ENCODE data around the gene PURA.

The PURA gene

DNA sequence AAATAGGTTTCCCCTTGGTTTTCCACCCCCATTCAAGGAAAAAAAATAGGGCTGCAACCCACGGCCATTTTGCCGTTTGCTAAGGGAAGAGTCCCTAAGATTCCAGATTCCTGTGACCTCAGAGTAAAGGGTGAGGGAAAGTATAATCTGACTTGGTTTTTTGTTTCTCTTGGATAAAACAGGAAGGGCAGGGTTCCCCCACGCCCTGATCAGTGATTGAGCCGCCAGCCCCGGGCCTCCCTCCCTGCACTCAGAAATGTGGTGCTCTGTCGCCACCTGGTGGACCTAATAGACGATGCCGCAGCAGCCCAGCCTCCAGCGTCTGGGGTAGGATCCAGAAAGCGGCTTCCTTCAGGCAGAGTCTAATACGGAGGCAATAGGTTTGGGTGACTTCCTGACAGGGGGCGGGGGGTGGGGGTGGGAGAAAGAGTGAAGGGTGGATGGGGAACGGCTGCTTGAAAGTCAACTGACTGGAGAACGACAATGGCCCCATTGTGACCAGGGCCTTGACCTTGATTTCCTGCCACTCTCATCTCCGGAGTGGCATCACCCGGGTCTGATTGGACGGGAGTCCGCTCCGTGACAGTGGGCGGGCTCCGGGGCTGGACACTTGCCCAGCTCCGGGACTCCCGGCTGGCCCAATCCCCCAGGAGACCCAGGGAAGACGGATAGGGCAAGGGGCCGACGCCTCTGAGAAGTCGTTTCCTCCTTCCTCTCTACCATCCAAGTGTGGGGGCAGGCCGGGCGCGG is 43.3 kb downstream of the PURA start:
- DNase-seq = peak; percentile 71 to 79 (median 73)
- Histone ChIP-seq H3K27me3 (replicated peaks; ENCODE audit: control insufficient read depth, insufficient read depth, low read length, poor library complexity, severe bottlenecking) (no peaks in the 10 kb centered on the region), H3K9me3 (ENCODE audit: control insufficient read depth, low read length) (no peaks in the 10 kb centered on the region), H3K4me3 (ENCODE audit: insufficient read depth, low read depth, low read length, poor library complexity, severe bottlenecking) (no peak overlapping the region), H3K4me1 (ENCODE audit: control insufficient read depth, insufficient read depth, low read length, poor library complexity, severe bottlenecking) (peaks cover 6% of the 10 kb centered on the region), H3K36me3 (ENCODE audit: control insufficient read depth, insufficient read depth, low read length) (no peaks in the 10 kb centered on the region), H3K27ac (ENCODE audit: insufficient read depth, low read length, poor library complexity, severe bottlenecking) (no peak overlapping the region)

DNA sequence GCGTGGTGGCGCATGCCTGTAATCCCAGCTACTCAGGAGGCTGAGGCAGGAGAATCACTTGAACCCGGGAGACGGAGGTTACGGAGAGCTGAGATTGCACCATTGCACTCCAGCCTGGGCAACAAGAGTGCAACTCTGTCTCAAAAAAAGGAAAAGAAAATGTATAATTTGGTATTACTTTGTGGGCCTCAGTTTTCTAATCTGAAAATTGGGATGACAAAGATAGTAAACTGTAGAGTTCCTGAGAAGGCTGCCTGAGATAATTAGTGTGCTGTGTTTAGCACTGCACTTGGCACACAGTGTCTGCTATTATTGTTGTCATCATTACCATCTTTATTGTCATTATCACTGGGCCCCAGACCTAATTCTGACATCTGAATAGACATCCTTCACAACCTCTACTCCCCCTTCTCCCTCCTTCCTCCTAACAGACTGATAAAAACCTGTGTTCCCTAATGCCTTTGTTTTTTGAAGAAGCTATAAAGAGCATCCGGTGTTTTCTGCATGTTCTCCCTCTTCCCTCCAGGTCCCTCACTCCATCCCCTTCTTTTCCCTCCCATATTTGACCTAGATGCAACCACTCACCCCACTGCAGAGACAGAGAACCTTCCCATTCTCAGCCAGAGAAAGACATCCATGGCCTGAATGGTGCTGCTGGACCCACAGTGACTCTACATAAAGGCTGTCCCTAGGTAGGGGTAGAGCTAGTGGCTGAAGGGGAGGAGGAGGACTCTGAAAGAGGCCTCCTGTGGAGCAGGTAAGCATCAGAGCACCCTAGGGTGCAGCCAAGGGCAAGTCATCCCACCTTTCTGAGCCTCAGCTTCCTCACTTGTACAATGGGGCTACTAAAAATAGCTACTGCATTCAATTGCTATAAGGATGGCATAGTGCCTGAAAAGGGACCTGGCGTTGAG is 45.4 kb downstream of the PURA start:
- no peak overlapping the region for H3K27ac ChIP-seq (ENCODE audit: insufficient read depth, low read length, poor library complexity, severe bottlenecking)
- H3K4me3 ChIP-seq (ENCODE audit: insufficient read depth, low read depth, low read length, poor library complexity, severe bottlenecking) = no peak overlapping the region
- H3K36me3 ChIP-seq (ENCODE audit: control insufficient read depth, insufficient read depth, low read length) = no peaks in the 10 kb centered on the region
- no peaks in the 10 kb centered on the region for H3K9me3 ChIP-seq (ENCODE audit: control insufficient read depth, low read length)
- H3K27me3 ChIP-seq (replicated peaks; ENCODE audit: control insufficient read depth, insufficient read depth, low read length, poor library complexity, severe bottlenecking) = no peaks in the 10 kb centered on the region
- peaks cover 6% of the 10 kb centered on the region for H3K4me1 ChIP-seq (ENCODE audit: control insufficient read depth, insufficient read depth, low read length, poor library complexity, severe bottlenecking)
- no peak for DNase-seq

DNA sequence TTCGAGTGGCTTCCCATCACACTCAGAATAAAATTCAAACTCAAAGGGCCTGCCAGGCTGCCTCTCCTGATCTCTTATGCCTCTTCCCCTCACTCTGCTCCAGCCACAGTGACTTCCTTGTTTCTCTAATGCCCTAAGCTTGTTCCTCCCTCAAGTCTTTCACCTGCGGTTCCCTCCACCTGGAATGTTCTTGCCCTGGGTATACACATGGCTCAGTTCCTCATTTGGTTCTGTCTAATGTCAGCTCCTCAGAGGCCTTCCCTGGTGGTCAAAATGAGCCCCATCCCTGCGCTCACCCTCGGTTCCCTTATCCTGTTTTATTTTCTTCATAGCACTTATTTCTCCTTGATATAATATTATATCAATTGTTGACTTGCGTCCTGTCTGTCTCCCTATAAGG is 48.4 kb downstream of the PURA start:
- Histone ChIP-seq H3K9me3 (ENCODE audit: control insufficient read depth, low read length) (no peaks in the 10 kb centered on the region), H3K27me3 (replicated peaks; ENCODE audit: control insufficient read depth, insufficient read depth, low read length, poor library complexity, severe bottlenecking) (no peaks in the 10 kb centered on the region), H3K36me3 (ENCODE audit: control insufficient read depth, insufficient read depth, low read length) (no peaks in the 10 kb centered on the region), H3K4me1 (ENCODE audit: control insufficient read depth, insufficient read depth, low read length, poor library complexity, severe bottlenecking) (peaks cover 3% of the 10 kb centered on the region), H3K27ac (ENCODE audit: insufficient read depth, low read length, poor library complexity, severe bottlenecking) (no peak overlapping the region), H3K4me3 (ENCODE audit: insufficient read depth, low read depth, low read length, poor library complexity, severe bottlenecking) (no peak overlapping the region)
- no peak for DNase-seq

DNA sequence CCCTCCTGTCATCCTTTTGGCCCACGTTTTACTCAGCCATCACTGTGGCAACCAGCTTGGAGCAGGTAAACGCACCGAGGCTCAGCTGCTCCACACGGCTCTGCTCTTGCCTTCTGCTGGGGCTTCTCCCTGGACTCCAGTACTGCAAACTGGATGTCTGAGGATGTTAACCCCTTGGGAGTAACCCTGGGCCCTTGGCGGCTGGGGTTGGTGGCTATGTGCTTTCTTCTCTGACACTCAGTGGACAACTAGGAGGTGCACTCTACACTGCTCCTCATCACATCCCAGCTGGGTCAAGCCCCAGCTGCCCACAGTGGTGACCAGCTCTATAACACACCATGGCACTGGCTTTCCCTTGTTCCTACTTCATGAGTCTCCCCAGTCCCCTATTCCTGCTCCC is 48.9 kb downstream of the PURA start:
- H3K36me3 ChIP-seq (ENCODE audit: control insufficient read depth, insufficient read depth, low read length) = no peaks in the 10 kb centered on the region
- H3K4me3 ChIP-seq (ENCODE audit: insufficient read depth, low read depth, low read length, poor library complexity, severe bottlenecking) = no peak overlapping the region
- no peak overlapping the region for H3K27ac ChIP-seq (ENCODE audit: insufficient read depth, low read length, poor library complexity, severe bottlenecking)
- H3K4me1 ChIP-seq (ENCODE audit: control insufficient read depth, insufficient read depth, low read length, poor library complexity, severe bottlenecking) = no peaks in the 10 kb centered on the region
- no peaks in the 10 kb centered on the region for H3K9me3 ChIP-seq (ENCODE audit: control insufficient read depth, low read length)
- H3K27me3 ChIP-seq (replicated peaks; ENCODE audit: control insufficient read depth, insufficient read depth, low read length, poor library complexity, severe bottlenecking) = no peaks in the 10 kb centered on the region
- DNase-seq = no peak

DNA sequence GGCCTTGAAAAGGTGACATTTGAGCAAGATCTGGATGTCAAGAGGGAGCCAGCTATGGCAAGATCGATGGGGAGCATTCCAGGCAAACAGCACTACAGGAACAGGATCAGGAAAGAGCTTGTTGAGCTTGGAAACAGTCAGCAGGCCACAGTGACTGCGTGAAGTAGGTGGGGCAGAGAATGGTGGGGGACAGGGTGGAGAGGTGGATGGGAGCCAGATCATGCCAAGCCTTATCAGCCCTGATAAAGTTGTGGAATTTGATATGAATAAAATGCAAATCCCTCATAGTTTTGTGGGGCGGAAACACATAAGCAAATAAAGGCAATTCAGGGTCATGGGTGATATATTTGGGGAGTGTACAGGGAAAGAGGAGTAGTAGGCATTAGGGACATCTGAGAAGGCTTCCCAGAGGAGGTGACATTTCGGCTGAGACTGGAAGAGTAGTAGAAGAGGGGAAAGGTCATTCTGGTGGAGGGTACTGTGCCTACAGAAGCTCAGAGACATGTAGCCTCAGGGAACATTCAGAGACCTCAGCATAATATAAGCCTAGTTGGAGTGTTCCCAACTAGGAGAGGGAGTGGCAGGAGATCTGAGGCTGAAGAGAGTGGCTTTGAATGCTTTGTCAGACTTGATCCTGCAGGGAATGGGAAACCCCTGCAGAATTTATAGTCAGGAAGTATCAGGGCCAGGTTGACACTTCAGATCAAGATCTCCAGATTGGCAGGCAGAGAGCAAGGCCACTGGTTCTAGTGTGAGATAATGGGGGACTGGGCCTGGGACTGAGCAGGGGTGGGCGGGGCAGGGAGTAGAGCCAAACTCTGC is 51.4 kb downstream of the PURA start:
- H3K4me1 ChIP-seq (ENCODE audit: control insufficient read depth, insufficient read depth, low read length, poor library complexity, severe bottlenecking) = no peaks in the 10 kb centered on the region
- no peaks in the 10 kb centered on the region for H3K36me3 ChIP-seq (ENCODE audit: control insufficient read depth, insufficient read depth, low read length)
- H3K27me3 ChIP-seq (replicated peaks; ENCODE audit: control insufficient read depth, insufficient read depth, low read length, poor library complexity, severe bottlenecking) = no peaks in the 10 kb centered on the region
- DNase-seq = no peak
- no peaks in the 10 kb centered on the region for H3K9me3 ChIP-seq (ENCODE audit: control insufficient read depth, low read length)
- no peak overlapping the region for H3K27ac ChIP-seq (ENCODE audit: insufficient read depth, low read length, poor library complexity, severe bottlenecking)
- no peak overlapping the region for H3K4me3 ChIP-seq (ENCODE audit: insufficient read depth, low read depth, low read length, poor library complexity, severe bottlenecking)

DNA sequence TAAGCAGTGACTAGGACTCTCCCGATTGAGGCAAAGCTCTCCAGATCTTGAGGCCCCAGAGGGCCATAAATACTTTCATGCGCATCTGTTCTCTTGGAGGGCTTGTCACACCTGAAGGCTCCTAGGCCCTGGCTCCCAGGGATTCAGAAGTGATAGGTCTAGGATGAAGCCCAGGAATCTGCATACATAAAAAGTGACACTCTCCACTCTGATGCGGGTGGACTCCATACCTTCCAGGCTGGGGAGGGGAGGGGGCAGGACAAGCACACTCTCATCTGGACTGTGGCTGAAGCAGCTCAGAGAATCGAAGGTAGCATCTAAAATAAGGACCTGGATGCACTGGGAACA is 52.0 kb downstream of the PURA start:
- H3K4me1 ChIP-seq (ENCODE audit: control insufficient read depth, insufficient read depth, low read length, poor library complexity, severe bottlenecking) = no peaks in the 10 kb centered on the region
- H3K27me3 ChIP-seq (replicated peaks; ENCODE audit: control insufficient read depth, insufficient read depth, low read length, poor library complexity, severe bottlenecking) = no peaks in the 10 kb centered on the region
- no peak for DNase-seq
- no peak overlapping the region for H3K27ac ChIP-seq (ENCODE audit: insufficient read depth, low read length, poor library complexity, severe bottlenecking)
- no peaks in the 10 kb centered on the region for H3K9me3 ChIP-seq (ENCODE audit: control insufficient read depth, low read length)
- H3K36me3 ChIP-seq (ENCODE audit: control insufficient read depth, insufficient read depth, low read length) = no peaks in the 10 kb centered on the region
- H3K4me3 ChIP-seq (ENCODE audit: insufficient read depth, low read depth, low read length, poor library complexity, severe bottlenecking) = no peak overlapping the region

DNA sequence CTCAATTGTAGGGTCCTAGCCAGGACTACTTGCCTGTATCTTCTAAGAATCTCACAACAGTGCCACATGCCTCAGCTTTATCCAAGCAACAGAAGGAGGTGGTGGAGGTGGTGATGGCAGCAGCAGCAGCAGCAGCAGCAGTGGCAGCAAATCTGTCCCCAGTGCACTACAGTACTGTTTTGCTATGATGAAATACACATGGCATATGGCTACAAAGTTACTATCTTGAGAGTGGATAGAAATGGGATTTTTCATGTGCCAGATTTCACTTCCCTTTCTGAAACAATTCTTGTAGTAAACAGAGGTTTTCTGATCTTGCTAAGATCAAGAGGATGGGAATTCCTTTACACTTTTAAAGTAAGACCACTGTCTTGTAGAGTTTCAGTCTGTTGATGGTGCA is 53.0 kb downstream of the PURA start:
- no peaks in the 10 kb centered on the region for H3K27me3 ChIP-seq (replicated peaks; ENCODE audit: control insufficient read depth, insufficient read depth, low read length, poor library complexity, severe bottlenecking)
- no peaks in the 10 kb centered on the region for H3K9me3 ChIP-seq (ENCODE audit: control insufficient read depth, low read length)
- no peak overlapping the region for H3K4me3 ChIP-seq (ENCODE audit: insufficient read depth, low read depth, low read length, poor library complexity, severe bottlenecking)
- H3K4me1 ChIP-seq (ENCODE audit: control insufficient read depth, insufficient read depth, low read length, poor library complexity, severe bottlenecking) = no peaks in the 10 kb centered on the region
- DNase-seq = no peak
- H3K36me3 ChIP-seq (ENCODE audit: control insufficient read depth, insufficient read depth, low read length) = no peaks in the 10 kb centered on the region
- no peak overlapping the region for H3K27ac ChIP-seq (ENCODE audit: insufficient read depth, low read length, poor library complexity, severe bottlenecking)

DNA sequence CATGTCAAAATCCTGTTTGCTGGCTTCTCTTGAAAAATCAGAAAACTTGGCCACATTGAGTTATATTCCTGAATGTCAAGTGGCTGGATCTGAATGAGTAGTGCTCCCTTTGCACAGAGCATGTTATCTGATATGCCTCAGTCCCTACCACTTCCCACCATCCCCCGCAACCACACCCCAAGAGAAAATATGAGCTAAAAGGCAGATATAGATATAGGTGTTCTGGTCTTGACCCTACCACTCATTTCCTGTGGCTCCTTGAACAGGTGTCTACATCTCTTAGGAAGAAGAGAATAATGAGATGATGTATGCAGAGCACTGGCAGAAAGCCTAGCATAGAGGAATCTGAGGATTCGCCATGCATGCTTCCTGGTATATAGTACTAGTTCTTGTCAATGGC is 54.5 kb downstream of the PURA start:
- no peak for DNase-seq
- H3K27ac ChIP-seq (ENCODE audit: insufficient read depth, low read length, poor library complexity, severe bottlenecking) = no peak overlapping the region
- no peaks in the 10 kb centered on the region for H3K36me3 ChIP-seq (ENCODE audit: control insufficient read depth, insufficient read depth, low read length)
- H3K9me3 ChIP-seq (ENCODE audit: control insufficient read depth, low read length) = no peaks in the 10 kb centered on the region
- no peaks in the 10 kb centered on the region for H3K4me1 ChIP-seq (ENCODE audit: control insufficient read depth, insufficient read depth, low read length, poor library complexity, severe bottlenecking)
- no peak overlapping the region for H3K4me3 ChIP-seq (ENCODE audit: insufficient read depth, low read depth, low read length, poor library complexity, severe bottlenecking)
- no peaks in the 10 kb centered on the region for H3K27me3 ChIP-seq (replicated peaks; ENCODE audit: control insufficient read depth, insufficient read depth, low read length, poor library complexity, severe bottlenecking)

DNA sequence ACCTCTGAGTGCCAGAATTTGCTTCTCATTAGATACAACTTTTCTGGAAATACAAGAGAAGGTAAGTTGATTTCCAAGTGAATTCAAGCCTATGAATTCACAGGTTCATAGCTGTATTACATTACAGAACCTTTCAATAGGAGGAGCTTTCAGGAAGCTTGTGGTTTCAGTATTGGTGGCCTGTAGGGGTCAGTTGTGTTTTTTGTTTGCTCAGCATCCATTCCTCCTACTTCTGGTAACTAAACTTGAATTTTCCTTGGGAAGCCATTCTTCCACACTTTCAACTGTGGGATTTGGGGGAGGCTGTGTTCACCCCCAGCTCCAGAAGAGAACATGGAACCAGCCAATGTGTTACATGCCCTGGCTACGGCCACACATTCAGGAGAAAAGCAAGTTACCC is 55.5 kb downstream of the PURA start:
- no peak overlapping the region for H3K4me3 ChIP-seq (ENCODE audit: insufficient read depth, low read depth, low read length, poor library complexity, severe bottlenecking)
- H3K9me3 ChIP-seq (ENCODE audit: control insufficient read depth, low read length) = no peaks in the 10 kb centered on the region
- no peak overlapping the region for H3K27ac ChIP-seq (ENCODE audit: insufficient read depth, low read length, poor library complexity, severe bottlenecking)
- H3K27me3 ChIP-seq (replicated peaks; ENCODE audit: control insufficient read depth, insufficient read depth, low read length, poor library complexity, severe bottlenecking) = no peaks in the 10 kb centered on the region
- DNase-seq = no peak
- H3K4me1 ChIP-seq (ENCODE audit: control insufficient read depth, insufficient read depth, low read length, poor library complexity, severe bottlenecking) = peaks cover under 1% of the 10 kb centered on the region
- H3K36me3 ChIP-seq (ENCODE audit: control insufficient read depth, insufficient read depth, low read length) = no peaks in the 10 kb centered on the region

Measured in effector memory CD4-positive, alpha-beta T cell (primary cell).